ENCODE measurements around the gene METTL6. TPM values are rescaled to one million over a fixed set of nuclear protein-coding genes. Genes with fewer than 3 reads are reported as not detected.
A peak's percentile ranks its signal among the peaks of the same experiment; 100 is the strongest.

The METTL6 gene
- total and polyA plus RNA-seq, 10 of the 15 experiments (the other 5 are each of a cell fraction or from before 2014, with no cell fraction given): 13.8 to 29.6 (median 20.8) TPM

GRCh38 chr3:15398731-15399133, 28.6 kb downstream of the METTL6 start (continued):
- peak; percentile 91 for TF ChIP-seq ZNF592 (IDR thresholded peaks at IDR 0.05)
- peak; percentile 59; the same call in 1 of the 2 replicates for TF ChIP-seq CBFB (IDR thresholded peaks at IDR 0.05; ENCODE audit: low read depth)
- 0 out of 2 replicates have a peak, but pooled peaks have one; percentile 9 for TF ChIP-seq ZBTB33 (IDR thresholded peaks at IDR 0.05)
- peak; percentile 34; the same call in 1 of the 2 replicates for TF ChIP-seq IKZF1 (conservative IDR thresholded peaks at IDR 0.05)
- TF ChIP-seq NR2F1 (conservative IDR thresholded peaks at IDR 0.05): peak; percentile 49
- peak; percentile 83 for TF ChIP-seq ZBTB4 (CRISPR knock-in tag; IDR thresholded peaks at IDR 0.05)
- TF ChIP-seq MEF2B (IDR thresholded peaks at IDR 0.05; ENCODE audit: partially characterized antibody, poor library complexity, severe bottlenecking): peak; percentile 48
- TF ChIP-seq POU2F2 (IDR thresholded peaks at IDR 0.05; ENCODE audit: borderline replicate concordance, low read depth, low read length): 0 out of 3 replicates have a peak, but pooled peaks have one; percentile 54
- 0 out of 2 replicates have a peak, but pooled peaks have one; percentile 11 for TF ChIP-seq MTA2 (IDR thresholded peaks at IDR 0.05; ENCODE audit: low read depth)
- peak; percentile 83 for TF ChIP-seq RUNX3 (IDR thresholded peaks at IDR 0.05; ENCODE audit: low read length)
- peak; percentile 73 for TF ChIP-seq RAD21 (IDR thresholded peaks at IDR 0.05; ENCODE audit: insufficient read depth, low read depth, low read length)
- 0 out of 2 replicates have a peak, but pooled peaks have one; percentile 21 for TF ChIP-seq YY1 (IDR thresholded peaks at IDR 0.05; ENCODE audit: low read depth, low read length)
